Spleen (tissue), 7 donors: ENCODE results near the gene NKX6-2.

Experiments used
- CTCF ChIP-seq, 11 experiments: fragments of 200-600 bp in 7 of 11; fragments of 450-650 bp in 4 of 11; sonication (generic) in 4 of 11; IDR thresholded peaks in 8 of 11; conservative IDR thresholded peaks in 3 of 11; 1 replicate in 7 of 11; 2 replicates in 4 of 11; pipeline versions ENCODE4 v1.4.0 to v1.8.0; 2016 to 2021; ENCODE audit warnings: antibody characterized with exemption in 11 of 11, inconsistent platforms in 4 of 11, mild to moderate bottlenecking in 1 of 11
- POLR2A ChIP-seq, 3 donors: fragments of 450-650 bp; IDR thresholded peaks; one replicate each; pipeline ENCODE4 v1.5.1; 2017; ENCODE audit warnings: antibody characterized with exemption in 3 of 3, mild to moderate bottlenecking in 1 of 3
- donor health status: DM: no; HTN: no; CAD: no; lungs with moderate emphysema.
- donor health status: DM: no; HTN: no; CAD: no.
- donor health status: DM: no; HTN: no; CAD: no.

GRCh38 chr10:132754071-132754470 is 31.9 kb downstream of the NKX6-2 start:
- TF ChIP-seq CTCF (IDR thresholded peaks at IDR 0.05 in 8 of 11, conservative IDR thresholded peaks at IDR 0.05 in 3 of 11) (no peak), POLR2A (IDR thresholded peaks at IDR 0.05) (no peak)
